Mononuclear cell (primary cell): ENCODE data around the gene CCNB2. TPM values are rescaled to one million over a fixed set of nuclear protein-coding genes. Genes with fewer than 3 reads are reported as not detected.
"Not testable (repeated sequence)": the region's sequence is repeated elsewhere in the genome, so short reads cannot be mapped to it uniquely, and the experiment has no call there.

ENCODE experiments used
- H3K27me3 ChIP-seq: 2 replicates; pipeline ENCODE4 v1.6.0; 2011; ENCODE audit warnings: low read length, control low read depth; ENCODE audit not compliant: insufficient read depth
- H3K4me1 ChIP-seq: 2 replicates; pipeline ENCODE4 v1.5.1; 2011; ENCODE audit warnings: mild to moderate bottlenecking, low read length, control low read depth; ENCODE audit not compliant: insufficient read depth
- H3K4me3 ChIP-seq: 2 replicates; pipeline ENCODE4 v1.5.1; 2011; ENCODE audit warnings: mild to moderate bottlenecking, low read length, moderate library complexity
- H3K9me3 ChIP-seq: 2 replicates; pipeline ENCODE4 v1.5.1; 2011; ENCODE audit warnings: low read depth, mild to moderate bottlenecking, control low read depth, low read length
- total RNA-seq: library from RNA; depleted of rRNA; stranded (reverse); fragments of >200 nt; gene quantifications from one replicate; pipeline ENCODE4 v1.2.3, GENCODE V29; 2012

The CCNB2 gene
- total RNA-seq, 1 donor: 0.42 TPM

GRCh38 chr15:59150185-59150584 is 45.2 kb downstream of the CCNB2 start:
- Histone ChIP-seq H3K4me1 (no peaks in the 10 kb centered on the region), H3K27me3 (no peaks in the 10 kb centered on the region), H3K9me3 (no peaks in the 10 kb centered on the region), H3K4me3 (no peak overlapping the region)

- Histone ChIP-seq H3K4me3 (no peak overlapping the region), H3K4me1 (no peaks in the 10 kb centered on the region), H3K9me3 (no peaks in the 10 kb centered on the region), H3K27me3 (no peaks in the 10 kb centered on the region)
Observed at GRCh38 chr15:59152694-59153450, 47.9 kb downstream of the CCNB2 start.

- no peaks in the 10 kb centered on the region for H3K4me1 ChIP-seq
- no peak overlapping the region for H3K4me3 ChIP-seq
- no peaks in the 10 kb centered on the region for H3K9me3 ChIP-seq
- no peaks in the 10 kb centered on the region for H3K27me3 ChIP-seq
Observed at GRCh38 chr15:59153466-59153865, 48.5 kb downstream of the CCNB2 start.

GRCh38 chr15:59154243-59154642 is 49.3 kb downstream of the CCNB2 start:
- Histone ChIP-seq H3K4me3 (no peak overlapping the region), H3K9me3 (no peaks in the 10 kb centered on the region), H3K4me1 (peaks cover 6% of the 10 kb centered on the region), H3K27me3 (no peaks in the 10 kb centered on the region)

DNA sequence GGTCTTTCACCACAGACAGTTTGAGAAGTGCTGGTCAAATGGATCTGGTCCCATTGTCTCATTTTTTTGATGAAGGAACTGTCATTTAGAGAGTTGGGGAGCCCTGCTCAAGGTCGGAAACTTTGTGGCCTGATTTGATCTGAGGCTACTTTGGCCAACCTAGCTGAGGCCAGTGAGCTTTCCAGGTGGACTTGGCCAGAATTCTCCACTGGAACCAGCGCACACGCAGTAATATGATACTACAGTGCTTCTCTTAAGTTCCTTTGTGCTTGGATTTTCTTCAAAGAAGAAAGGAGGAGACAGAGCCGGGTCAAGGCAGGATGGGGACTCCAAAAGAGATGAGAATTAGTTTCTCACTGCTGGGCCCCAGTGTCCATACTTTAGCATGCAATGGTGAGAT is 50.5 kb downstream of the CCNB2 start:
- Histone ChIP-seq H3K9me3 (no peaks in the 10 kb centered on the region), H3K27me3 (no peaks in the 10 kb centered on the region), H3K4me3 (no peak overlapping the region), H3K4me1 (peaks cover 9% of the 10 kb centered on the region)

DNA sequence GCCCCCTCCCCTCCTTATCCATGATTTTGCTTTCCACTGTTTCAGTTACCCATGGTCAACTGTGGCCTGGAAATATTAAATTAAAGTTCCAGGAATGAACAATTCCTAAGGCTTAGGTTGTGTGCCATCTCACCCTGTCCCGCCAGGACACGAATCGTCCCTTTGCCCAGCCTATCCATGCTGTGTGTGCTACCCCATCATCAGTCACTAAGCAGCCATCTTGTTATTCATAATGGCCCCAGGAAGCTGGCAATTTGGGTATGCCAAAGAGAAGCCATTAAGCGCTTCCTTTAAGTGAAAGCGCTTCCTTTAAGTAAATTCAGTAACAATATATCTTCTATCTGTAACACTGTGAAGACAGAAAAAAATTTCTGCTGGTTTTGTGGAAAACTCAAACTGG is 52.5 kb downstream of the CCNB2 start:
- Histone ChIP-seq H3K27me3 (no peaks in the 10 kb centered on the region), H3K4me1 (peaks cover 9% of the 10 kb centered on the region), H3K4me3 (no peak overlapping the region), H3K9me3 (no peaks in the 10 kb centered on the region)

DNA sequence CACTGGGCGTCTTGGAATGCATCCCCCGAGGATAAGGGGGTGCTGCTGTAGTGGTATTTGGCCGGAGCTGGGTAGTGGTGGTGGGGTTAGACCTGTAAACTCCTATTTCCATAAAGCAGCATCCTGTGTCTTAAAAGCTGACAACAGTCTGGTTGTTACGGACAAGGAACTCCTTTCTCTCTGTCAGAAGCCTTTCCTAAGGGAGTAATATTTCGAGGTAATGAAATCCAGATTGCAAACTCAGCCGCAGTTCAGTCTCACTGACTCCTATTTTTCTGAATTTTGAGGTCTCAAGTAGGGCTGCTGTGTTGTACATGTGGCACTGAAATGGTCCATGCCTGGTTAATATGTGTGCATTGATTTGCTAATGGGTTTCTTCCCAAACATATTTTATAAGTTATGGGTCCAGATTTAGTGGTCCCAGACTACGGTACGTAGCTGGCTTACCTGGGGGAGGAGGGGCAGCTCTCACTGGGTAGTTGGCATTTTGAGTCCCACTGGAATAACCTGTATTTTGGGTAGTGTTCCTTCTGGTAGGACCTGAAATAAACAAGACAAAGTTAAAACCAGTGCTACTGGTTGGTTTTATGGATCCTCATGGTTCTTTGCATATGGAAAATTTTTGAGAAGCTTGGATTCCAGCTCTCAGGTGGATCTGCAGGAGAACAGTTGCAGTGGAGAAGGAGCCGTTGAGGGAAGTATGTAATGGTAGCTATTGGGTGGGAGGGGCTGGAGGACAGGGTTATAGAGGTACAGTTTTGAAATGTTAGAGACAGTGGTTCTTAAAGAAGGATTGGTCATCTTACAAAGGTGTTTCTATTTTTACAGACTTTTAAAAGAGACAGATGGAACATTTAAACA is 53.1 kb downstream of the CCNB2 start:
- Histone ChIP-seq H3K9me3 (no peaks in the 10 kb centered on the region), H3K27me3 (no peaks in the 10 kb centered on the region), H3K4me3 (no peak overlapping the region), H3K4me1 (peaks cover 9% of the 10 kb centered on the region)

DNA sequence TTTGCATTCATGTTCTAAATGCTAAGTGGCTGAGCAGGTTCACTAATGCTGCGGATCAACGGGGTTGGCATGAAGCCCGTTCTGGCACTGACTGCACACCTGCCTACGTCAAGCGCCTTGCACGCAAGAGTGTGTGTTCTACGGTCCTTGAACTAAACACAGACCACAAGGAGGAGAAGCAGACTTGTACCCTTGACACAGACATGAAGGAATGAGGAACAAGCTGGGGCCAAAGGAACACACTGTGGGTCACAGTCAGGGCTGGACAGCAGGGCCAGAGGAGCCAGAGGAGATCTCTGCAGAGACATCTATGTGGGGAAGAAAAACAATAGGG is 53.7 kb downstream of the CCNB2 start:
- no peaks in the 10 kb centered on the region for H3K27me3 ChIP-seq
- H3K9me3 ChIP-seq: no peaks in the 10 kb centered on the region
- H3K4me3 ChIP-seq: no peak overlapping the region
- peaks cover 9% of the 10 kb centered on the region for H3K4me1 ChIP-seq

DNA sequence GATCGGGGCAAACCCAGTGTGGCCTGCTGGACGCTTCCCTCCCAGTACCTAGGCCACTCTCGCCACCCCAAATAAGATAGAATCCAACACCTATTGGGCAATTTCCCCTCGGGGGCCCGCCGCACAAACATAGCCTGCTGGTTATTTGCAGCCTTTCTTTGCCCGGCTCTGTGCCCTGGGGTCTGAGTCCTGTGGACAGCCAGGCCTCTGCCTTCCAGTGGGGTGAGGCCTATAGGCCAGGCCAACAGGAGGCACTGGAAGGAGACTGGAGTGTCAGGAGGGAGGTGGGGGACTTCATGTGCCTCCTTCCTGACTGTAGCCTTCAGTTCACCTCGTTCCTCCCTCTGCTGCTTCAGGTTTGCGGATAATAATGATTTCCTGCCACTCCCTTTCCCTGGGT is 54.3 kb downstream of the CCNB2 start:
- no peaks in the 10 kb centered on the region for H3K9me3 ChIP-seq
- H3K27me3 ChIP-seq: no peaks in the 10 kb centered on the region
- peaks cover 9% of the 10 kb centered on the region for H3K4me1 ChIP-seq
- no peak overlapping the region for H3K4me3 ChIP-seq

DNA sequence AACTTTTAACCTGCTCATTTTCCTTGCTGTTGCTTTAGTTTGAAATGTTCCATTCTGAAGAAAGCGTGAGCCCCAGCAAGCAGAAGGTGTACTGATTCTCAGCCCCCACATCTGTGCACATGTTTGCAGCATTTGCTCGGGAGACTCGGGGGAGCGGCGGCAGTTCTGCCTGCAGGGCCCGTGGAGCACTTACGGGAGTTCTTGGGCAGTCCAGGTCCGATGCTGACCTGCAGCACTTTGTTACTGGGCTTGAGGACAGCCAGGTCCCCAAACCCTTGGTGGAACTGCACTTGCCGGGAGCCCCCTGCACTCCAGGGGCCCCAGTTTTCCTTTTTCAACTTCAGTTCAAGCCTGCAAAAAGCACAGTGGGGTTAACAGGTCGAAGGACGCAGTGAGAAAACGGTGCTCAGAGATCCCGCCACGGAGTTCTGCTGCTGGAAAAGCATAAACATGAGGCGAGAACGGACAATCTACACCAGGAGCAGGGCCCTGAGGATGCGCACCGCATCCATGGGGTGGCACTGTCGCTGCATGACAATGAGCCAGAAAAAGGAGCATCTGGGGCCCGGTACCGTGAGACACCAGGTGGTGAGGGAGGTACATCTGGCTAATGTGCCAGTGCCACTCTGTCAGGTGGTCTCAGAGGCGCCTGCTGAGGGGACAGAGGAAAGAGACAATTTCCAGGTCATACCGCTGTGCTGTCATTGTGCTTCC is 56.1 kb downstream of the CCNB2 start:
- no peaks in the 10 kb centered on the region for H3K9me3 ChIP-seq
- no peaks in the 10 kb centered on the region for H3K27me3 ChIP-seq
- peaks cover 9% of the 10 kb centered on the region for H3K4me1 ChIP-seq
- H3K4me3 ChIP-seq: no peak overlapping the region

GRCh38 chr15:59162080-59162479 is 57.1 kb downstream of the CCNB2 start:
- H3K4me1 ChIP-seq, H3K27me3 ChIP-seq, H3K4me3 ChIP-seq, H3K9me3 ChIP-seq: not testable (repeated sequence)

DNA sequence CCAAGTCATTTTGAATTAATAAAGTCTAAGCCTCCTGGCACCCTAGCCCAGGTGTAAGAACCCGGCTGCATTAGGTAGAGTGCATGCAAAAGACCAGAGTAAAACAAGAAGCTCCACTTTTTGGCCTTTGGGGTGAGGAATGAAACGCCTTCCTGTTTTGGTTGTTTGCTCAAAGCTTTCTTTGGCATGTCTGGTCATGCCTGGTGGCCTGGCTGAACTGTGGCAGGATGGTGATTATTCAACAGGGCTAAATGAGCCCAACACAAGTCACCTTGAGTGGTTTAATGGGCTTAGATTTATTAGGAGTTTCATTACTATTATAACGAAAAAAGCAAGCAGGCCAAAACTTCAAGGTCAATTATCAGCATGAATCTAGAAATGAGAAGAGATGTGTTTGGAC is 60.8 kb downstream of the CCNB2 start:
- H3K9me3 ChIP-seq: no peaks in the 10 kb centered on the region
- peaks cover 8% of the 10 kb centered on the region for H3K4me1 ChIP-seq
- H3K27me3 ChIP-seq: no peaks in the 10 kb centered on the region
- H3K4me3 ChIP-seq: no peak overlapping the region

DNA sequence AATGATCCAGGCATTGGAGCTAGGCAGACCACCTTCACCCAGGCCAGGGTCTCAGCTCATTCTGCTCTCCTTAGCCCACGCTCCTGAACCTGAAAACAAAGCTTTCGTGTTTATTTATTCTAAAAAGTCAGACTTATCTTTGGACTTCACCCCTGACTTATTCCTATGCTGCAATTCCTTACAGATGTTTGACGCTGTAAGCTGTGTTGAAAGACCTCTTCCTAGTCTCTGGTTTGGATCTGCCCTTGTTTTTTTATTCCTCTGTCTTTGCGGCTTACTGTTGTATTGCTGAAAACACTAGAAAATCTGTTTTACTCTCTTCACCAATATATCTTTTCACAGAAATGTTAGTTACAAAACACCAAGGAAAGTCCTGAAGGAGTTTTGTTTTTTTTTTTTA is 61.2 kb downstream of the CCNB2 start:
- H3K4me1 ChIP-seq: peaks cover 8% of the 10 kb centered on the region
- H3K27me3 ChIP-seq: no peaks in the 10 kb centered on the region
- no peaks in the 10 kb centered on the region for H3K9me3 ChIP-seq
- no peak overlapping the region for H3K4me3 ChIP-seq

- Histone ChIP-seq H3K4me1 (peaks cover 8% of the 10 kb centered on the region), H3K9me3 (no peaks in the 10 kb centered on the region), H3K27me3 (no peaks in the 10 kb centered on the region), H3K4me3 (no peak overlapping the region)
Observed at GRCh38 chr15:59166601-59167265, 61.8 kb downstream of the CCNB2 start.

- no peak overlapping the region for H3K4me3 ChIP-seq
- H3K4me1 ChIP-seq: peaks cover 8% of the 10 kb centered on the region
- no peaks in the 10 kb centered on the region for H3K27me3 ChIP-seq
- H3K9me3 ChIP-seq: no peaks in the 10 kb centered on the region
Observed at GRCh38 chr15:59168536-59168935, 63.6 kb downstream of the CCNB2 start.
